A549 treated with Mapracorat at 1 μM for 4 hours (cell line): Measurements from ENCODE around the gene HRNR. TPM values are rescaled to one million over a fixed set of nuclear protein-coding genes. Genes with fewer than 3 reads are reported as not detected.

Experiments used
- total RNA-seq: library from RNA; stranded (reverse); fragments of 200-300 nt; extraction: Qiagen RNA extraction; gene quantifications from 5 replicates; pipeline ENCODE4 v1.2.3, GENCODE V29; 2022

HRNR gene
- not detected in 5 replicates for total RNA-seq

GRCh38 chr1:152224093-152224492 is at the start of gene HRNR:
Gene HRNR, minus strand, starts transcription at chr1:152224193. Its CDS starts 940 bp downstream, at chr1:152223253.

Other genes with a start within 250 kb of the HRNR start
- gene S100A10, start 230.3 kb downstream of the HRNR start, total RNA-seq, result 2,101 to 2,395 TPM (median 2,281 TPM) in 5 replicates
- 1,798 to 1,960 TPM (median 1,929 TPM) in 5 replicates for gene S100A11, start 187.2 kb downstream of the HRNR start, total RNA-seq
- not detected in 5 replicates for gene TCHHL1, start 135.1 kb downstream of the HRNR start, total RNA-seq
- gene TCHH, start 108.7 kb downstream of the HRNR start, total RNA-seq, result 0.27 to 0.31 TPM (median 0.28 TPM) in 5 replicates
- not detected in 5 replicates for gene RPTN, start 65.0 kb downstream of the HRNR start, total RNA-seq
- 0.01 TPM in 1 of 5 replicates, not detected in the others for gene FLG, start 101.0 kb upstream of the HRNR start, total RNA-seq
- not detected in 5 replicates for gene FLG2, start 135.8 kb upstream of the HRNR start, total RNA-seq
- gene CRNN, start 190.1 kb upstream of the HRNR start, total RNA-seq, result not detected in 5 replicates